Neural crest cell (in vitro differentiated cells): Measurements from ENCODE around the gene KLHL1. TPM values are rescaled to one million over a fixed set of nuclear protein-coding genes. Genes with fewer than 3 reads are reported as not detected.

ENCODE experiments used
- DNase-seq: peaks from one replicate; pipeline ENCODE4 v3.0.0; 2021; ENCODE audit warnings: low read depth, mixed read lengths, low spot score
- H3K27ac Mint-ChIP-seq: one replicate; pipeline ENCODE4 v1.8.0; 2021; ENCODE audit warnings: mild to moderate bottlenecking, mixed read lengths; ENCODE audit not compliant: unreplicated experiment
- H3K27me3 Mint-ChIP-seq: 2 replicates; pipeline ENCODE4 v1.8.0; 2021; ENCODE audit warnings: low read depth, mild to moderate bottlenecking, mixed read lengths
- H3K36me3 Mint-ChIP-seq: 2 replicates; pipeline ENCODE4 v1.8.0; 2021; ENCODE audit warnings: low read depth, mild to moderate bottlenecking, mixed read lengths
- H3K4me1 Mint-ChIP-seq: 2 replicates; pipeline ENCODE4 v1.8.0; 2021; ENCODE audit warnings: mixed read lengths
- H3K4me3 Mint-ChIP-seq: one replicate; pipeline ENCODE4 v1.8.0; 2021; ENCODE audit warnings: mild to moderate bottlenecking, mixed read lengths
- H3K9me3 Mint-ChIP-seq: 2 replicates; pipeline ENCODE4 v1.8.0; 2021; ENCODE audit warnings: mixed read lengths
- CTCF ChIP-seq: fragments of 200-600 bp; sonication (generic); conservative IDR thresholded peaks from 2 replicates; pipeline ENCODE4 v1.5.0; 2021; ENCODE audit warnings: antibody characterized with exemption, mild to moderate bottlenecking
- total RNA-seq: library from RNA; stranded (reverse); gene quantifications from 2 replicates; pipeline ENCODE4 v1.2.1, GENCODE V29; 2021

The KLHL1 gene
- total RNA-seq, 1 donor from 2014 or later = 0.23 TPM

GRCh38 chr13:69660155-69660554, 448.1 kb downstream of the KLHL1 start:
- Mint-ChIP-seq H3K4me3 (no peak overlapping the region), H3K36me3 (peaks cover 9% of the 10 kb centered on the region), H3K27me3 (no peaks in the 10 kb centered on the region), H3K27ac (no peak overlapping the region), H3K4me1 (no peaks in the 10 kb centered on the region), H3K9me3 (peaks cover 17% of the 10 kb centered on the region)
- no peak for DNase-seq
- no peak for TF ChIP-seq CTCF

- H3K4me1 Mint-ChIP-seq = no peaks in the 10 kb centered on the region
- no peak overlapping the region for H3K27ac Mint-ChIP-seq
- peaks cover 17% of the 10 kb centered on the region for H3K9me3 Mint-ChIP-seq
- no peak for TF ChIP-seq CTCF
- H3K36me3 Mint-ChIP-seq = peaks cover 9% of the 10 kb centered on the region
- H3K27me3 Mint-ChIP-seq = no peaks in the 10 kb centered on the region
- DNase-seq = no peak
- H3K4me3 Mint-ChIP-seq = no peak overlapping the region
Observed at GRCh38 chr13:69657676-69658075, 450.6 kb downstream of the KLHL1 start.

GRCh38 chr13:69654392-69654791, 453.9 kb downstream of the KLHL1 start:
- no peak for DNase-seq
- TF ChIP-seq CTCF = no peak
- H3K36me3 Mint-ChIP-seq = peaks cover 2% of the 10 kb centered on the region
- H3K9me3 Mint-ChIP-seq = peaks cover 7% of the 10 kb centered on the region
- H3K4me3 Mint-ChIP-seq = no peak overlapping the region
- H3K4me1 Mint-ChIP-seq = no peaks in the 10 kb centered on the region
- no peak overlapping the region for H3K27ac Mint-ChIP-seq
- no peaks in the 10 kb centered on the region for H3K27me3 Mint-ChIP-seq

Other genes starting within 250 kb of the KLHL1 start
- not detected in 2 replicates for gene ATXN8OS, start 626 bp downstream of the KLHL1 start, total RNA-seq